Motor neuron (in vitro differentiated cells): ENCODE results near the gene CST8. TPM values are rescaled to one million over a fixed set of nuclear protein-coding genes. Genes with fewer than 3 reads are reported as not detected.
"Not testable (repeated sequence)": the region's sequence is repeated elsewhere in the genome, so short reads cannot be mapped to it uniquely, and the experiment has no call there.

Source experiments
- ATAC-seq, 8 experiments: fragments of 200-7000 bp; cut with Tn5 transposase; replicated peaks in 6 of 8; 2 replicates each; pipeline ENCODE4 v1.8.0; 2021; ENCODE audit warnings: mild to moderate bottlenecking in 8 of 8, moderate library complexity in 8 of 8
- H3K27ac ChIP-seq, 2 donors: fragments of 250-450 bp; sonication (Bioruptor Pico); 2 replicates each; pipeline ENCODE4 v1.9.0; 2021; ENCODE audit warnings: antibody characterized with exemption in 2 of 2, mild to moderate bottlenecking in 2 of 2, moderate library complexity in 1 of 2
- H3K4me1 ChIP-seq, 2 donors: fragments of 250-450 bp; sonication (Bioruptor Pico); replicated peaks in 1 of 2; 2 replicates each; pipeline ENCODE4 v1.6.1; 2021; ENCODE audit warnings: antibody characterized with exemption in 2 of 2, mild to moderate bottlenecking in 2 of 2, moderate library complexity in 1 of 2
- H3K4me3 ChIP-seq, 5 donors: fragments of 250-450 bp; sonication (Bioruptor Pico); 2 replicates each; pipeline ENCODE4 v1.9.0; 2021; ENCODE audit warnings: antibody characterized with exemption in 5 of 5, mild to moderate bottlenecking in 5 of 5, moderate library complexity in 4 of 5
- WGBS, 10 experiments: fragments of 450-650 bp; shearing (Covaris generic); methylation state at CpG; one replicate each; pipeline ENCODE4 v1.0.0; 2022; 5-methylcytosine and 5-hydroxymethylcytosine counted together
- in situ Hi-C, 9 experiments: fragments of 400-800 bp; cut with MboI; loops; one replicate each; pipeline ENCODE4 v1.15.0; 2021; ENCODE audit warnings: low sequenced_read_pairs in 9 of 9, low pct_unique_long_range_greater_than_20kb in 2 of 9; ENCODE audit not compliant: unreplicated experiment in 9 of 9
- total RNA-seq, 8 experiments: library from RNA; unstranded; fragments of 300-600 nt; gene quantifications; 2 replicates each; pipeline versions ENCODE4 v1.2.3 to v1.2.4, GENCODE V29; 2022

CST8 gene
- total RNA-seq, 8 experiments from 2014 or later, result not detected

GRCh38 chr20:23453549-23454543, 37.1 kb upstream of the CST8 start:
- ATAC-seq, result peak in 3 of 8 experiments; percentile 72 to 93 (median 76)
- no peak overlapping the region for H3K27ac ChIP-seq
- in situ Hi-C loops, result no loop called here
- no peak overlapping the region for H3K4me3 ChIP-seq
- H3K4me1 ChIP-seq, result no peaks in the 10 kb centered on the region
- WGBS, 10 experiments, result 55 to 100% (median 80%) methylated on average over 2 to 6 of the region's 15 CpGs; no CpG with 5 or more reads in 3 of the 10 experiments

DNA sequence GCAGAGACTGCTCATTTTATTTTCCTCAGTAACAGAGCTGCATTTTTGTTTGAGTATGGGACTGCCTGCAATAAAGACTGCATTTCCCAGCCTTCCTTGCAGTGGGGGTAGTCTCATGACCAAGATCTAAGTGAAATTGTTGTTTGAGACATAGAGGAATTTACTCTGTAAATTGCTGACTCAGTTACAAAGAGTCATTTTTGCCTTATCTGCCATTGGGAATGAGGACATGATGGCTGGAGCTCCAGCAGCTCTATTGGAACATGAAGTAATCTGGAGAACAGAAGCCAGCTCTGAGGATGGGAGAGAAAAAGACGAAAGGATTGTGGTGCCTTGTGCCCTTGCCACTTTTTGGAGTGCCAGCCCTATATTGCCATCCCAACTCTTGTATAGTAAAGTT, 36.1 kb upstream of the CST8 start:
- in situ Hi-C loops, result no loop called here
- no peak for ATAC-seq

GRCh38 chr20:23455639-23456038, 35.3 kb upstream of the CST8 start:
- in situ Hi-C loops, result no loop called here
- no peak overlapping the region for H3K4me3 ChIP-seq
- H3K4me1 ChIP-seq, result no peaks in the 10 kb centered on the region
- ATAC-seq, result no peak
- WGBS, 10 experiments, result 60 to 100% (median 94%) methylated on average over 1 to 4 of the region's 7 CpGs; no CpG with 5 or more reads in 5 of the 10 experiments
- no peak overlapping the region for H3K27ac ChIP-seq

More for the DNA sequence above, 36.1 kb upstream of the CST8 start:
- Histone ChIP-seq H3K4me1 (no peaks in the 10 kb centered on the region), H3K4me3 (no peak overlapping the region), H3K27ac (no peak overlapping the region)
- 60 to 100% (median 88%) methylated on average over 1 of the region's 1 CpG; no CpG with 5 or more reads in 3 of the 10 experiments for WGBS, 10 experiments

DNA sequence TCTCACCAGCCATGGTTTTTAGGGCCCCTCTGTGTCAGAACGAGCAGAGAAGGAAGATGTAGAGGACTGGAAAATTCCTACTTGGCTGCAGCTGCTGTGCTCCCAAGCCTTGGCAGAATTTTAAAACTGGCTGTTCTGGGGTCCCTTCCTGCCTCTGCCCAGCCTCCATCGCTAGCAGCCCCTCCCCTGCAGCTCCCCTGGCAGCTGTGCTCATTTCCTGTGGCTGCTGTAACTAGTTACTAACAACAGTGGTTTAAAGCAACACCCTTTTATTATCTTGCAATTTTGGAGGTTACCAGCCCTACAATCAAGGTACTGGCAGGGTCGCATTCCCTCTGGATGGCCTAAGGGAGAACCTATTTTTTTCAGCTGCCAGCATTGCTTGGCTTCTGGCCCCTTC, 34.5 kb upstream of the CST8 start:
- in situ Hi-C loops, result no loop called here
- H3K4me3 ChIP-seq, result no peak overlapping the region

DNA sequence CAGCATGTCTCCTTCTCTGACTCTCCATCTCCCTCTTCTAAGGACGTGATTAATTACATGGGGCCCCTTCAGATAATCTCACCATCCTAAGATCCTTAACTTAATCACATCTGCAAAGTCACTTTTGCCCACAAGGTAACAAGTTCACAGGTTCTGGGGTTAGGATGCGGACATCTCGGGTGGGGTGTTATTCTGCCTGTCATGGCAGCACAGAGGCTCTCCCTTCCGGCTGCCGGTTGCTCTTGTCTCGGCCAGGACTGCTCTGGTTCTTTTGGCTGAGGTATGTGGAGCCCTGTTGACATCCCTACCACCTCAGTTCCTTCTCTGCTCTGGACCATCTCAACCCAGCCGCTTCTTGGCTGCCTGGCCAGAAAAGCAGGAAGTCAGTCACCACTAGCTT, 34.0 kb upstream of the CST8 start:
- WGBS, 10 experiments, result 20 to 100% (median 69%) methylated on average over 1 to 5 of the region's 7 CpGs; no CpG with 5 or more reads in 3 of the 10 experiments
- in situ Hi-C loops, result no loop called here
- Histone ChIP-seq H3K27ac (no peak overlapping the region), H3K4me3 (no peak overlapping the region), H3K4me1 (no peaks in the 10 kb centered on the region)
- ATAC-seq, result no peak

More for the DNA sequence above, 34.5 kb upstream of the CST8 start:
- WGBS, 10 experiments, result 20 to 100% (median 80%) methylated on average over 1 to 3 of the region's 3 CpGs; no CpG with 5 or more reads in 3 of the 10 experiments
- H3K4me1 ChIP-seq, result no peaks in the 10 kb centered on the region
- no peak overlapping the region for H3K27ac ChIP-seq
- ATAC-seq, result no peak

- WGBS, 10 experiments, result 30 to 100% (median 75%) methylated on average over 1 to 3 of the region's 3 CpGs; no CpG with 5 or more reads in 2 of the 10 experiments
- no peak for ATAC-seq
- in situ Hi-C loops, result no loop called here
Measured at GRCh38 chr20:23459461-23460150, 31.3 kb upstream of the CST8 start.

DNA sequence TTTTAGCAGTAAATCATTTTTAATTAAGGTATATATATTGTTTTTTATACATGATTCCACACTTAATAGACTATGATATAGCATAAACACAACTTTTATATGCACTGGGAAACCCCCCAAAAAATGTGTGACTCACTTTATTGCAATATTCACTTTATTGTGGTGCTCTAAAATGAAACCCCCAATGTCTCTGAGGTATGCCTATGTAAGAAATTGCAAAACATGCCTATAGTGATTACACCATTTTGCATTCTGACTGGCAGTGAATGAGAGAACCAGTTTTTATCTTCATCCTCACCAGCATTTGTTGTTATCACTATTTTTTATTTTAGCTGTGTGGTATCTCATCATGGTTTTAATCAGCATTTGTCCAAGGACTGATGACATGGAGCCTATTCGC, 29.7 kb upstream of the CST8 start:
- Histone ChIP-seq H3K4me3 (no peak overlapping the region), H3K27ac (no peak overlapping the region), H3K4me1 (no peaks in the 10 kb centered on the region)
- 18 to 100% (median 89%) methylated on average over 1 of the region's 1 CpG; no CpG with 5 or more reads in 2 of the 10 experiments for WGBS, 10 experiments
- ATAC-seq, result no peak
- in situ Hi-C loops, result no loop called here

More at GRCh38 chr20:23459461-23460150, 31.3 kb upstream of the CST8 start:
- no peaks in the 10 kb centered on the region for H3K4me1 ChIP-seq
- H3K27ac ChIP-seq, result no peak overlapping the region
- no peak overlapping the region for H3K4me3 ChIP-seq

- H3K4me1 ChIP-seq, in situ Hi-C loops, ATAC-seq, H3K4me3 ChIP-seq, H3K27ac ChIP-seq: not testable (repeated sequence)
- 0 to 90% (median 40%) methylated on average over 1 to 3 of the region's 3 CpGs; no CpG with 5 or more reads in 3 of the 10 experiments for whole genome bisulfite sequencing, 10 experiments
Measured at GRCh38 chr20:23466961-23467360, 24.0 kb upstream of the CST8 start.

GRCh38 chr20:23472306-23472705, 18.6 kb upstream of the CST8 start:
- ATAC-seq, result not testable (repeated sequence)
- WGBS, 10 experiments, result 46 to 80% (median 67%) methylated on average over 1 to 2 of the region's 5 CpGs; no CpG with 5 or more reads in 7 of the 10 experiments

DNA sequence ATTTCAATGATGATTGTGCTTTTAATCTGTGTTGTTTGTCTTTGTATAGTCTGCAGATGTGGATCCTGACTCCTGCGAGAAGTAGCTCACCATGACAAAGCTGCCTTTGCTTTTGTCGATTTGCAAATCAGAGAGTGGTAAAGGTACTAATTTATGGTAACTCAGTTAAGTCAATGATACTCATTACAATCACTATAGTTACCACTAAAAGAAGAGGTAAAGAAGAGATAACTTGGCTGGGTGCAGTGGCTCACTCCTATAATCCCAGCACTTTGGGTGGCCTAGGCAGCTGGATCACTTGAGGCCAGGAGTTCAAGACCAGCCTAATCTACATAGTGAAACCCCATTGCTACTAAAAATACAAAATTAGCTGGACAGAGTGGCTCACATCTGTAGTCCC, 17.6 kb upstream of the CST8 start:
- H3K27ac ChIP-seq, H3K4me3 ChIP-seq, in situ Hi-C loops, H3K4me1 ChIP-seq, ATAC-seq: not testable (repeated sequence)
- 0 to 19% (median 0%) methylated on average over 1 to 2 of the region's 2 CpGs; no CpG with 5 or more reads in 5 of the 10 experiments for WGBS, 10 experiments

More at GRCh38 chr20:23472306-23472705, 18.6 kb upstream of the CST8 start:
- H3K4me1 ChIP-seq, in situ Hi-C loops, H3K4me3 ChIP-seq, H3K27ac ChIP-seq: not testable (repeated sequence)

- WGBS, 10 experiments, result 0 to 100% (median 89%) methylated on average over 1 to 3 of the region's 5 CpGs; no CpG with 5 or more reads in 5 of the 10 experiments
- ATAC-seq, result no peak
- Histone ChIP-seq H3K4me3 (no peak overlapping the region), H3K27ac (no peak overlapping the region), H3K4me1 (no peaks in the 10 kb centered on the region)
- in situ Hi-C loops, result no loop called here
Measured at GRCh38 chr20:23475395-23475794, 15.5 kb upstream of the CST8 start.

GRCh38 chr20:23476015-23476754, 14.7 kb upstream of the CST8 start:
- WGBS, 10 experiments, result 18 to 100% (median 81%) methylated on average over 1 to 4 of the region's 6 CpGs; no CpG with 5 or more reads in 3 of the 10 experiments
- in situ Hi-C loops, result no loop called here
- no peak for ATAC-seq
- Histone ChIP-seq H3K4me3 (no peak overlapping the region), H3K4me1 (no peaks in the 10 kb centered on the region), H3K27ac (no peak overlapping the region)
